Anterior cingulate cortex (tissue), 58 donors: Measurements from ENCODE around the gene FGF9.
A peak's percentile ranks its signal among the peaks of the same experiment; 100 is the strongest.

Source experiments
- DNase-seq, 58 donors: peaks; one replicate each; lab custom pipeline; 2025; lab: John Stamatoyannopoulos, UW

The FGF9 gene

DNA sequence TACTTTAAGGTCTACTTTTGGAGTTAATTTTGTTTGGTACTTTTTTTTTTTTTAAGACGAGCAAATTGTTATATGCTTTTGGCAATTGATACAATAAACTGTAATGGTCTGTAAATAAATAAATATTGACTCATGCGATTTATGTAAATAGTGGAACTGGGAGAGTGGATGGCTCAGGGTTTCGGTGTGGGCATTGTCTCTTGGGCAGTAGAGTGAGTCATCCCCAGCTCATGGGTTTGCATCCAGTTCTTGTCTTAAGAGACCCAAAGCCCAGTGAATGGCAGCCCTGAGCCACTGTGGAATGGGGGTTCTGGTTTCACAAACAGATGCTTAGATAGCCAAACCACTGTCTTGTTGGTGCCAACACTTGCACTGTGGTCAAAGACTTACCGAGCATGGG is 33.0 kb downstream of the FGF9 start:
- no peak for DNase-seq

DNA sequence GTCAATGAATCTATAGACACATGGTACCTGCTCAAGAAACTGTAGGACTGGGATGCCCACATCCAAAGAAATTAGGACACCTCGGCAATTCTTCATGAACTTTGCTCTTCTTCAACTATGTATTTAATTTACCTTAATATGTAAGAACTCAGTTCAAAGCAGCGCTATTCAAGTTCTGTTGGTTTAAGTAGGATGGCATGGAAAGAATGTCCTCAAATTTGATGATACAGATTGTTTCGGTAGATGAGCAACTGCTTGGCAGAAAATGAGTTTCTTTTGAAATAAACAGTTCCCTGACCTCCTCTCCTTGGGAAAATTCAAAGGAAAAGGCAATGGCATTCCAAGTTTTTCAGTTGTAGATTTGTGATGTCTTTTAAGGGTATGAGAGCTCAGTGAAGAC is 36.7 kb downstream of the FGF9 start:
- DNase-seq, result no peak

DNA sequence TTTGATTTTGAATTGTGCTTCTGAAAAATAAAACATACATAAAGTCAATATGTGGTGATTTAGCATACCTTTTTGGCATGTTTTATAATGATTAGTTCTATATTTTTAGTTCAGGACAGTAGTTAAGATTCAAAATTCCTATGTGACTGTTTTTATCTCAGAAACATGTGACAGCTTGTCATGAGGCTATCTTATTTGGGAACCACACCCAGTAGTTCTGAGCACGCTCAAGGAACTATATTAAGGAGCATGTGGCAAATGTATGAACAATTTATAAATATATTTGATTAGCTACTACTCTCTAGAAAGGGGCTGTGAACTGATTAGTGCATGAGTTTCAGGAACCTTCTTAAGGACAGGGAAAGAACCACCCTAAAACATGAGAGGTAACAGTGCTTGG is 38.8 kb downstream of the FGF9 start:
- no peak for DNase-seq

DNA sequence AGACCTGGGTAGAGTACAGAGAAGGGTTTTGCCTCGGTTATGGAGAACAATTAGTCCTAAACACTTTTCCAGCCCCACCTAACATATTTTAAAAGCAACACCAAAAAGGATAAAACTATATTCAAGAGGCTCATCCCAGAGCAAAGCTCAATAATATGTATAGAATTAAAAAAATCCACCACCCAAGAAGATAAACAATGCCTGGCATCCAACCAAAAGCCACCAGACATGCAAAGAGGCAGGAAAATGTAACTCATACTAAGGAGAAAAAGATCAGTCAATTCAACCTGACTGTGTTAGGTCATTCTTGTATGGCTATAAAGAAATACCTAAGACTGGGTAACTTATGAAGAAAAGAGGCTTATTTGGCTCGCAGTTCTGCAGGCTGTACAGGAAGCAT is 39.3 kb downstream of the FGF9 start:
- DNase-seq, result no peak

DNA sequence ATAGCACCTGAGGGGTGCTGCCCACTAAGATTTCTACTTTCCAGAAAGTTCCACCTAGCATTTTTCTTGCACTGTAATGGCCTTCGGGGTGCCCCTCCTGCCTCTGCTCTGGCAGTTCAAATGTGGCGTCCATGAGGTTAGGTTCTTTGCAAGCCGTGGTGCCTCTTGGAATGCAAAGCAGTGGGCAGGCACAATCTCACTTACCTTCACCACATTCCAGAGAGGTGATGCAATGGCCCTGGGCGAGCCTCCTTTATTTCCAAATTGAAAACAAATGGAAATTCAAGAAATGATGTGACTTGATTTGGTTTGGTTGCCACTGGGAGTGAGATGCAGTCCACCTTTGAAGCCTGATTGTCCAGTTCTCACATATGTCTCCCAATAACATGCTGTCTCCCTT is 46.9 kb downstream of the FGF9 start:
- DNase-seq, result no peak

DNA sequence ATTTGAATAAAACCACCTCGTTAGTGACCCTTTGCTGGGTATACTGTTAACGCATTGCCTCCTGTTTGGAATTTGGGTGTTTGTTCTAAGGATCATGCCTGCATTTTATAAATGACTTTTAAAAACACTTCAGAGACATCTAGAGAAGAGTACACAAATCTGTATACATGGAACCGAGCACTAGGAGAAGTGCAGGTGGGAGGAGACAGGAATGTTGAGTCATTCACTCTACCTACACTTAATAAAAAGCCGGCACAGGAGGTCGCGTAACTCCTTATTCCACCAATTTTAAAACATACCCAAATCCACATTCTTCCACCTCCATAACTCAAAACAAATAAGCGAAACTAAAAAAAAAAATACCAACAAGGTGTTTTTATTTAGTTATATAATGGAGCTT is 48.6 kb downstream of the FGF9 start:
- no peak for DNase-seq

DNA sequence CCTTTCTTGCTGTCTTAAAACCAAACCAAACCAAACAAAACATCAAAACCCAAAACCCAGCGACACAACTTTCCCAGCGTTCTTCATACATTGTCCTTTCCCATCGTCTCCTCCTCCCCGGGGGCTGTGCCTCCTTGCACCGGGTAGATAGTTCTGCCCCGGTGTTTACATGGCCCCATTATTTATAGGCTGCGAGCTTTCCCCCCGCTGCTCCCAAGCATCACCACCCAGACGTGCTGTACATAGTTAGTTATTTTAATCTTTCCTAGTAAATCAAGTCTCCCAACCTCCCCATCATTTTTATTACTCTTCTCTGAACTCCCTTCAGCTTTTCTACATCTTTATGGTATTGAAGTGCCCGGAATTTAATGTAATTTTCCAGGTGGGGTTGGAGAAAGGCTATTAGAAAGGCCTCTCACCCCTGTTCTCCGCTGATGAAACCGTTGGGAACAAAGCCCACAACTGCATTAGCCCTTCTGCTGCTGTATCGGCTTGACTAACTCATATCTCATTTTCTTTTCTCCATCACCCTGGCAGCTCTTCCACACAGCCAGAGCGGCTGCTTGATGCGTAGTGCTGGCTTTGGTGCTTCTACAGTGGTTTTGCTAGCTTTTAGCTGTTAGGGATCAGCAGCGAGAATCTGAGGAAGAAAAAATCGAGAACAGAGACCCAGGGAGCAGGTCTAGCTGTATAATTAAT is 53.1 kb downstream of the FGF9 start:
- DNase-seq, result no peak

DNA sequence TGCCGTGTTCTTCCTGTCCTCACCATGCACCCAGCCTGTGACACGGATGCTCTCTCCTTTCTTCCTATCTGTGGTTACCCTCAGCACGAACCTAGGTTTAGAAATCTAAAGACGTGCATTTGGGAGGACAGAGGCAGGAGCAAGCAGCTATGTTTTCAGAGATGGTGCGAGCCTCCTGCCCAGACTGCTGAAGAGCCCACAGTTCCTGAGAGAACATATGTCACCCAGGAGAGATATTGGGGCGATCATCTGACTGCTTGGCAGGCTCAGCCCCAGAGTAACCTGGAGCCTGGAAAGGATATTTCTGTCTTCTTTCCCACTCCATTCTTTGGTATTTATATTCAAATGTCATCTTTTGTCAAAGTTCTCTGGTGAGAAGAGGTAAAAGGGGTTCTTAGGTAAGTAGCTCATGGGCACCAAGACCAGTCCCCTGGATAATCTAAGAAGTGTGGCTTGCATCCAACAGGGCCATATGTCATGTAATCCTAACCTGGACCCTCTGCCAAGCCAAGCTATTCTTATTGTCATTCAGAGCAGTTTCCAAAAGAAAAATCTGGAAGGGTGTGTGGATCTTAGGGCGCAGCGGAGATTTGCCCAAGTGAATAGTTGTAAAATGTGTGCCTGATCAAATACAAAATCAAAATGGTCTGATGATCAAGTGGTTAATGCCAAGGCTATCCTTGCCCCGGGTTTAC is 59.5 kb downstream of the FGF9 start:
- no peak for DNase-seq

DNA sequence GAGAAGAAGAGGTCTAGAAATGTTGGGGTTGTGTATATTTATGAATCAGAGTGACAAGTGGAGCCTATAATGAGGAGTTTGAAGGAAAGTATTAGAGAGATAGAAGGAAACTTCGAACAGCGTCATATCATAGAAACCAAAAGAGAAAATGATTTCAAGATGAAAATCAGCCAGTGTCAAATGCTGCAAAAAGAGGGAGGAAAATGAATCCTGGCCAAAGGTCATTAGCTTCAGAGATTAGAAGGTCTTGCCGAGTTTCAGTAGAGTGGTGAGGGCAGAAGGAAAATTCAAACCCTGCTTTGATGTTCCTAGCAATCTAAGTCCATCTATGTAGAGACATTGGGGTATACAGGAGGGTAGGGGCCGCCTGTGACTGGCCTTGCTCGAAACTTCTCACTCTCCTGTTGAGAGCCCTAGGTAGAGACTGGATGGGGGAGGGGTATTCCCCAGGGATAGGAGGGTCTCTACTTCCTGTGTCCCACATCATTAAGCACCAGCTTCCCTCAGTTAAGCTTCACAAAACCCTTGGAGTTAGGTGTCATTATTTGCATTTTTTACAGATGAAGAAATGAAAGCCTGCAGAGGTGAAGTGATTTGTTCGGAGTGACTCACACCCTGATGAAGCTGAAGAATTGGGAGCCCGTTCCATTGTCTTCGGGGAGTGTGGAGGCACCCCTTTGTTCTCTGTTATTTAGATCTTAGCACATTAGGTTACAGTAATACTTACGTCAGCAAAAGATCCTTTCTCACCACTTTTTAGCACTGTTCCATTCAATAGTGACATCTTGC is 62.8 kb downstream of the FGF9 start:
- DNase-seq, result no peak

DNA sequence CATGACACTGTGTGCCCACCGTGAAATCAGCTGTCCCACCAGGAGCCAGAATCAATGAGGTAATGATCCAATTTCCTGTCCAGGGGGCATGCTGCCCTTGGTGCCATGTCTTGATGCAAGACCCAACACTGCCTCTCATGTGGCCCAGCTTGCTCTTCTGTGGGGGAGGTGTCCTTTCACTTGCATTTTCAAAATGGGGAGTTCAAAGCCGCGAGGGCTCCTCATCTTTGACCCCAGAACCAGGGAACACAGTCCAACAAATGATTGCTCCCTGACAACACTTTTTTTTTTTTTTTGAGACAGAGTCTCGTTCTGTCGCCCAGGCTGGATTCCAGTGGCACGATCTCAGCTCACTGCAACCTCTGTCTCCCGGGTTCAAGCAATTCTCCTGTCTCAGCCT is 64.1 kb downstream of the FGF9 start:
- DNase-seq, result no peak

DNA sequence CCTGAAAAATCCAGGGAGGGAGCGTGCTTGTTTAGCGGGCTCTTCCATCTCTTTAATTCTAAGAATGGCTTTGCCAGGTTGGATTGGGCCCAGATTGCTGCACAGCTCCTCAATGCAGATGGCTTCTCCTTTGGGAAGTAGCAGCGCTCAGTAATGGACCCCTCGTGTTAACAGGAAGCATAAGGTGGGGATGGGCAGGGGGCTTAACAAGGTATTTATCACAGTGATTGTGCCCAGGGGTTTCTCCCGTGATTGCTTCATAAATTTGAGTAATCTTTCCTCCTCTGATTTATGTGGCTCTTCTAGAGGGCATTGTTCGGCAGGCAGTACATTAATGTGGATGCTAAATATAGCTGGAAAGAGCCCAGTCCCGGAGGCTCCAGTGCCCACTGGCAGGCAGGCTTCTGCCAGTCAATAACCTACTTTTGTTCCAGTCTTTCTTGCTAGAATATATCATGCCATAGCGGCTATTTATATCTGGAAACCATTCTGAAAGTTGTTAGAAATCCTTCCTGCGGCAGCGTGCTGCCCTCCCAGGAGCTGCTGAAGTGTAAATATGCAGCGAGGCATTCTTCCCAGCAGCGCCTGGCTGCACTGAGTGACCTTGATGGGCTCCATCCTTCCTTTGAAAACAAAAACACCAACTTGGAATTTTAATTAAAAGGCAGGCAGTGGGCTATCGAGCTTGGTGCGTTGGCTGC is 65.0 kb downstream of the FGF9 start:
- DNase-seq, result peak in 16 of 58 donors; percentile 3 to 42 (median 19)

DNA sequence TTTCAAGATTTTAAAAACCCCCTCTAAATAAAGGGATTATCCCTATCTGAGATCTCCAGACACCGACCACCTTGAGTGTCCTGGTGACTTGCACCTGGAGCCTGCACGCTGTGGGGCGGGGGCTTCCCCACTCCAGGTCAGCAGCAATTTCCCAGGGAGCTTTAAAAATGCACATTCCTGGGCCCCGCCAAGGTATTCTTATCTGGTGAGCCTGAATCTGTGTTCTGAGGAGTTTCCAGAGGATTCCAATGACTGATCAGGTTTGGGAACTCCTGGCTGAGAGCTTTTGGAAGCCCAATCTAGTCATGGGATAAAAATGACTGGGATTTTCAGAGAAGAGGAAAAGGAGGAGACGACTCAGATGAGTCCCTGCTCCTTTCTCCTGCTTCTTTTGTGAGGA is 66.1 kb downstream of the FGF9 start:
- DNase-seq, result no peak

DNA sequence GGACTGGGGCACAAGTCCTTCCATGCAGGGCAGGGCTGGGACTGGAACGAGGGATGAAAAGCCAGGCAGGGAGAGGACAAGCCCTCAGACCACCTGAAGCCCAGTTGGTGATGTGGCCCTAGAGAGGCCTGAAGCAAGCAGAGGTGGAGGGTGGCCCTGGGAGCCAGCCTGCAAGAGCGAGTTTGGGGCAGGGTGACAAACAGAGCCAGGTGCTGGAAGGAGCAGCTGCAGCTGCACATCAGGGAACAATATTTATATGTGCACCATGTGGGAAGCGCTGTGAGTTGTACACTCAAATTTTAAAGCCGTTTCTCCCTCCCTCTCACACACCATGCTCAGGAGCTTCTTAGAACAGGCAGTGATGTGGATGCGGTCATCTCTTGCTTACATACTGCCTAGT is 67.8 kb downstream of the FGF9 start:
- no peak for DNase-seq

DNA sequence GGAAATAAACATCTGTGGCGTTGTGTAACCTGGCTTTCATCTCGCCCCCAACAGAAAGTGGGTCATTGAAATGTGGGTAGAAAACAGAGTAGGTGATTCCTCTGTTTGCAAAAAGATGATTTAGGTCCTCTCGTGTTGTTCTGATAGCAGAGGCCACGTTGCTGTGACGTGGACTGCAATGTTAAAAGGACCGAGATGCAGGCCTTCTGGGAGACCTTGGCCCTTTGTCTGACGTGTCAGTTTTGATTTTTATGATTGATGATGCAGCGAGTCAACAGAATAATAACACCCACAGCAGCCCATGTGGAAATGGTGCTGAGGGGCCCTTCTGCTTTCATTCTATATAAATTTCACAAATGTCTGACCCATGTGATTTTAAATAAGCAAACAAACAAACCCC is 68.9 kb downstream of the FGF9 start:
- DNase-seq, result no peak

DNA sequence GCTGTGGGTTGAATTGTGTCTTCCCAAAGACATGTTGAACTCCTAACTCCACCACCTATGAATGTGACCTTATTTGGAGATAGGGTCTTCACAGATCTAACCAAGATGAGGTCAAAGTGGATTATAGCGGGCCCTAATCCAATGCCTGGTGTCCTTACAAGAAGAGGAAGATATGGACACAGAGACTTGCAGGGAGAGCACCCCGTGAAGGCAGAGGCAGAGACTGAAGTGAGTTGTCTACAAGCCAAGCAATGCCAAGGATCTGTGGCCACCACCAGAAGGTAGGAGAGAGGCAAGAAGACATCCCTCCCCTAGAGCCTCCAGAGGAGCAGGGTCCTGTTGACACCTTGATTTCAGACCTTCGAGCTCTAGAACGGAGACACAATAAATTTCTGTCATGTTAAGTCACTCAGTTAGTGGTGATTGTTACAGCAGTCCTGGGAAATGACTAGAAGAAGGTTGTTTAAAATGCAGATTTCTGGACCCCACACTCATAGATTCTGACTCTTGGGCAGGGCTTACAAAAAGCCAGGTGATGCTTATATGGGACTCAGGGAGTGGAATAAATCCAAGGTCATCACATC is 70.6 kb downstream of the FGF9 start:
- DNase-seq, result no peak

DNA sequence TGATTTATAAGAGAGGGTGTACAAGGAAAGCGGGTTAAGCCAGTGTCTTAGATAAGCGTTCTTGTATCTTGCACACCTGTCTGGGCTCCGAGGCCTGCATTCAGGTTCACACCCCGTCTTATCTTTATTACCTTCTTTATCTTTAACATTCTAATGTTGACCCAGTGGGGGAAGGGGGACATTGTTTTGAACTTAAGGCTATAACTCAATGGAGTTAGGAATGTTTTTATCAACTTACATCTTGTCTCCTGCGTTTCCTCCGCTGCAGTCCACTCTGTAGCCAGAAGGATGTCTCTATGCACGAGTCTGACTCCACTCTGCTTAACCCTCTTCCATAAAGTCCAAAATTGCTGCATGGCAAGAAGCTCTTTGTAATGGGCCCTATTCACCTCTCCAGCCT is 71.2 kb downstream of the FGF9 start:
- no peak for DNase-seq

DNA sequence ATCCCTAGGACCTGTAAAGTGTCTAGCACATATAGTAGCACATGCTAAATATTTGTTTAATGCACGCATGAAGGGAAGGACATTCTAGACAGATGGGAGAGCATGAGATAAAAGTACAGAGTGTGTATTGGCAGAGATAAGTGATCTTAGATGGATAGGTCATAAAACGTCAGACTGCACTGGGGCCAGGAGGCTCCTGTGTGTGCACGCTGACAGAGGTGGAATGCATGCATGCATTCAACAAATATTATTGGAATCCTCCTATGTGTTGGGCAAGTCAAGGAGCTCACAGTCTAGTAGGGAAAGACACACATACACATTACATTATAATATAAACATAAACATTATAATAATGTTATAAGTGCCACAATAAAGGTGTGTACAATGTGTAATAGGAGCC is 73.3 kb downstream of the FGF9 start:
- DNase-seq, result no peak

DNA sequence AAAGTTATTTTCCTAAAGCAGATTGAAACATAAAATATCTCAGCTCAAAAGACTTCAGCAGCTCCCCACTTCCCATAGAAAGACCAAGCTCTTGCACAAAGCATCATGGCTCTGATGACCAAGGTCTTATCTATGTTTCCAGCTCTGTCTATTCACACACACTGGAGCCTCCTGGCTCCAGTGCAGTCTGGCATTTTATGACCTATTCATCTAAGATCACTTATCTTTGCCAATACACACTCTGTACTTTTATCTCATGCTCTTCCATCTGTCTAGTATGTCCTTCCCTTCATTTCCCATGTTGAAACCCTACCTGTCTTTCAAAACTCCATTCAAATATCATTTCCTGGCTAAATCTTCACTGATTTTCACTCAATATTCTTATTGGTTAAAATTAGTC is 74.4 kb downstream of the FGF9 start:
- DNase-seq, result no peak

DNA sequence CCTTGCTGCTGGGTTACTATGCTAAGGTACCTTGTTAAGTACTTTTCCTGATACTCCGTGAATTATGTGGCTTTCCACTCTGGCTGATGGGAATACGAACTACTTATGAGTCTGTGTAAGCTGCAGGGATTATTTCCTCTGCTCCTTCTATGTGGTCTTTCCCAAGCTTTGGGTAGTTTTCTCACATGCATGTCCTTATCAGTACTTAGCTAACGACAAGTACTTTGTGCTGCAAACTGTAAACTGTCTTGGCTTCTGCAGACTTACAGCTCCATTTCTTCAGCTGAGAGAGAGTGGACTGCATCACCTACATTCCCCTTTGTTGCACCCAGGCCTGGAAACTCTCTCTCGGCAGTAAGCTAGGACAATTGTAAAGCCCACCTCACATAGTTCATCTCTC is 76.6 kb downstream of the FGF9 start:
- DNase-seq, result no peak

DNA sequence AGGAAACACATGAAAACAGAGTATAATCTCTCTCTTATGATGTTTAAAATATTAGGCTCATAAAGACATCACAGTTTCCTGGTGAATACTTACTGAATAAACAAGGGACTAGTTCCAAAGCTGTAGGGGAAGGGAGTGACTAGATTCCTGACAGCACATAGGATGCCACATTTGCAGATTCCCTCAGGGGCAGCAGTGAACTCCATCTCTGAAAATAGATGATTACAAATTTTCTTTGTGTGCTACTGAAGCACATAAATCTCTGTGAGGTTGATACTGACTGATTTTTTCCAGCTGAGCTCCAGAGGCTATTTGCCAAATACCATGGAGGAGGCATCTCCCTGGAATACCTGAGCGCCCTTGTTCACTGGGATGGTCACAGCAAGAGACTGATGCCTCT is 77.3 kb downstream of the FGF9 start:
- DNase-seq, result no peak

DNA sequence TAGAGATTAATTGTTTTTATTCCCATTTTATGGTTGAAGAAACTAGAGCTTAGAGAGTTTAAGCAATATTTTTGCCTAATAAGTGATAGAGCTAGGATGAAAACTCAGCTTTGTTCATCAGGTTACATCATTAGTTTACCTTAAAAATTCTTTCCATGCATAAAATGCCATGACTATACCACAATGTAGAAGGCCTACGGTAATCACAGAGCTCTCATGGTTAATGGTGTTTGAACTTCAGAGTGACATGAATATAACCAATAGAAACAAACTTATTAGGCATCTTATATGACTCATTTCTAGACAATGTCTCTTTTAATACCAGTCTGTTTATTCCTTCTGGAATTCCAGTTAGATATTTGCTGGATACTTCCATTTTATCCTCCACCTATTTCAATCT is 78.5 kb downstream of the FGF9 start:
- no peak for DNase-seq
